Prostate gland (tissue), 2 donors: Measurements from ENCODE around the gene UBE2E1. TPM values are rescaled to one million over a fixed set of nuclear protein-coding genes. Genes with fewer than 3 reads are reported as not detected.

ENCODE experiments used
- DNase-seq: peaks from one replicate; pipeline ENCODE4 v3.0.0-alpha.2; 2019; ENCODE audit warnings: low spot score
- H3K27ac ChIP-seq, 2 donors: fragments of 200-600 bp; sonication (generic); 2 replicates each; pipeline ENCODE4 v1.5.1; 2017 to 2019
- H3K27me3 ChIP-seq: fragments of 200-600 bp; sonication (generic); replicated peaks from 2 replicates; pipeline ENCODE4 v1.5.1; 2019; ENCODE audit not compliant: insufficient read depth
- H3K36me3 ChIP-seq, 2 donors: fragments of 200-600 bp; sonication (generic); 1 replicate in 1 of 2; 2 replicates in 1 of 2; pipeline versions ENCODE4 v1.5.1 to v1.8.1; 2017 to 2019
- H3K4me1 ChIP-seq: fragments of 200-600 bp; sonication (generic); replicated peaks from 2 replicates; pipeline ENCODE4 v1.5.1; 2019
- H3K4me3 ChIP-seq, 2 donors: fragments of 200-600 bp; sonication (generic); 2 replicates each; pipeline ENCODE4 v1.5.1; 2017 to 2019
- H3K9me3 ChIP-seq: fragments of 200-600 bp; sonication (generic); 2 replicates; pipeline ENCODE4 v1.5.1; 2017
- CTCF ChIP-seq, 4 experiments: fragments of 200-600 bp in 2 of 4; fragments of 450-650 bp in 2 of 4; sonication (generic) in 2 of 4; IDR thresholded peaks; 1 replicate in 3 of 4; 2 replicates in 1 of 4; pipeline ENCODE4 v1.5.1; 2016 to 2019; ENCODE audit warnings: antibody characterized with exemption in 4 of 4, mild to moderate bottlenecking in 2 of 4, moderate library complexity in 2 of 4
- POLR2A ChIP-seq: fragments of 450-650 bp; IDR thresholded peaks from one replicate; pipeline ENCODE4 v1.6.1; 2016; ENCODE audit warnings: antibody characterized with exemption, mild to moderate bottlenecking
- POLR2AphosphoS5 ChIP-seq: sonication (generic); formaldehyde crosslinking; IDR thresholded peaks from one replicate; pipeline ENCODE4 v1.6.1; 2017; ENCODE audit warnings: antibody characterized with exemption
- WGBS: methylation state at CpG from one replicate; pipeline ENCODE4 v1.1.5; 2018; 5-methylcytosine and 5-hydroxymethylcytosine counted together
- intact Hi-C: fragments of 100-400 bp; cut with DNase I; formaldehyde crosslinking; loops from one replicate; pipeline ENCODE4 v1.14.2; 2022
- total RNA-seq, 2 donors: library from RNA; depleted of rRNA; stranded (reverse); fragments of >200 nt; gene quantifications; one replicate each; pipeline ENCODE4 v1.1.0, GENCODE V29; 2016

Gene UBE2E1
- total RNA-seq, 2 donors from 2014 or later, result 77.8 to 92.1 TPM

GRCh38 chr3:23913182-23913581 lies 107.4 kb downstream of the UBE2E1 start:
- intact Hi-C loops, result no loop called here
- Histone ChIP-seq H3K27ac (no peak overlapping the region), H3K4me1 (peaks cover 3% of the 10 kb centered on the region), H3K4me3 (no peak overlapping the region), H3K36me3 (no peaks in the 10 kb centered on the region), H3K9me3 (no peaks in the 10 kb centered on the region), H3K27me3 (no peaks in the 10 kb centered on the region)
- TF ChIP-seq POLR2A, result no peak
- no peak for TF ChIP-seq CTCF (IDR thresholded peaks at IDR 0.05)
- no peak for TF ChIP-seq POLR2AphosphoS5
- no peak for DNase-seq
- WGBS, result 48% methylated on average over 1 of the region's 1 CpG

GRCh38 chr3:23913873-23914743 lies 108.4 kb downstream of the UBE2E1 start:
- intact Hi-C loops, result no loop called here
- Histone ChIP-seq H3K27ac (no peak overlapping the region), H3K27me3 (no peaks in the 10 kb centered on the region), H3K4me3 (no peak overlapping the region), H3K4me1 (peaks cover 3% of the 10 kb centered on the region), H3K9me3 (no peaks in the 10 kb centered on the region), H3K36me3 (no peaks in the 10 kb centered on the region)
- 57% methylated on average over 3 of the region's 3 CpGs for WGBS
- TF ChIP-seq POLR2A, result no peak
- no peak for TF ChIP-seq CTCF (IDR thresholded peaks at IDR 0.05)
- TF ChIP-seq POLR2AphosphoS5, result no peak
- no peak for DNase-seq

- peak overlapping the region; percentile 61 to 80 for H3K4me3 ChIP-seq
- DNase-seq, result no peak
- H3K4me1 ChIP-seq, result peaks cover 3% of the 10 kb centered on the region
- H3K9me3 ChIP-seq, result no peaks in the 10 kb centered on the region
- H3K27ac ChIP-seq, result no peak overlapping the region
- intact Hi-C loops, result no loop called here
- TF ChIP-seq POLR2A (no peak), POLR2AphosphoS5 (no peak), CTCF (IDR thresholded peaks at IDR 0.05) (no peak)
- H3K27me3 ChIP-seq, result no peaks in the 10 kb centered on the region
- WGBS, result 63% methylated on average over 7 of the region's 7 CpGs
- no peaks in the 10 kb centered on the region for H3K36me3 ChIP-seq
These were observed 109.9 kb downstream of the UBE2E1 start for GRCh38 chr3:23915537-23916108.

- Histone ChIP-seq H3K27ac (peak overlapping the region; percentile 87 to 89), H3K9me3 (no peaks in the 10 kb centered on the region), H3K4me1 (peaks cover 3% of the 10 kb centered on the region), H3K27me3 (no peaks in the 10 kb centered on the region), H3K36me3 (no peaks in the 10 kb centered on the region), H3K4me3 (peak overlapping the region; percentile 61 to 80)
- intact Hi-C loops, result no loop called here
- WGBS, result 2% methylated on average over 48 of the region's 48 CpGs
- no peak for DNase-seq
- no peak for TF ChIP-seq POLR2AphosphoS5
- no peak for TF ChIP-seq POLR2A
- no peak for TF ChIP-seq CTCF (IDR thresholded peaks at IDR 0.05)
These were observed 110.6 kb downstream of the UBE2E1 start for GRCh38 chr3:23916152-23916885.
